Neural progenitor cell (in vitro differentiated cells): ENCODE data around the gene ZDHHC14. TPM values are rescaled to one million over a fixed set of nuclear protein-coding genes. Genes with fewer than 3 reads are reported as not detected.

Experiments
- DNase-seq: peaks from one replicate; pipeline ENCODE4 v3.0.0-alpha.2; 2016; ENCODE audit warnings: low spot score
- H2AFZ ChIP-seq: fragments of 200-600 bp; sonication (generic); replicated peaks from 2 replicates; pipeline ENCODE4 v1.6.1; 2016; ENCODE audit warnings: antibody characterized with exemption
- H3F3A ChIP-seq: fragments of 200-600 bp; sonication (generic); 2 replicates; pipeline ENCODE4 v1.6.1; 2016; ENCODE audit warnings: antibody characterized with exemption, low read depth
- H3K27ac ChIP-seq: fragments of 200-600 bp; sonication (generic); 2 replicates; pipeline ENCODE4 v1.5.1; 2016; ENCODE audit warnings: mild to moderate bottlenecking
- H3K27me3 ChIP-seq: fragments of 200-600 bp; sonication (generic); 2 replicates; pipeline ENCODE4 v1.6.1; 2016; ENCODE audit warnings: mild to moderate bottlenecking, moderate library complexity
- H3K36me3 ChIP-seq: fragments of 200-600 bp; sonication (generic); 2 replicates; pipeline ENCODE4 v1.5.1; 2016
- H3K4me1 ChIP-seq: fragments of 200-600 bp; sonication (generic); 2 replicates; pipeline ENCODE4 v1.6.1; 2016; ENCODE audit warnings: mixed run types
- H3K4me2 ChIP-seq: fragments of 200-600 bp; sonication (generic); 2 replicates; pipeline ENCODE4 v1.6.1; 2016
- H3K4me3 ChIP-seq: fragments of 200-600 bp; sonication (generic); 2 replicates; pipeline ENCODE4 v1.5.1; 2016
- H3K79me2 ChIP-seq: fragments of 200-600 bp; sonication (generic); 2 replicates; pipeline ENCODE4 v1.6.1; 2016; ENCODE audit warnings: low read depth
- H3K9ac ChIP-seq: fragments of 200-600 bp; sonication (generic); 2 replicates; pipeline ENCODE4 v1.6.1; 2016
- H3K9me3 ChIP-seq: fragments of 200-600 bp; sonication (generic); 2 replicates; pipeline ENCODE4 v1.5.1; 2016; ENCODE audit warnings: low read depth
- H4K20me1 ChIP-seq: fragments of 200-600 bp; sonication (generic); 2 replicates; pipeline ENCODE4 v1.6.1; 2016; ENCODE audit warnings: low read depth
- H3K27ac Mint-ChIP-seq: 3 replicates; pipeline ENCODE4 v1.8.0; 2021; ENCODE audit warnings: mixed read lengths
- H3K27me3 Mint-ChIP-seq: 2 replicates; pipeline ENCODE4 v1.8.0; 2022; ENCODE audit warnings: low read depth, mild to moderate bottlenecking, inconsistent platforms, moderate library complexity, mixed read lengths; ENCODE audit not compliant: insufficient read depth
- H3K36me3 Mint-ChIP-seq: 3 replicates; pipeline ENCODE4 v1.8.0; 2021; ENCODE audit warnings: mixed read lengths
- H3K4me1 Mint-ChIP-seq: 3 replicates; pipeline ENCODE4 v1.8.0; 2021; ENCODE audit warnings: mixed read lengths
- H3K4me3 Mint-ChIP-seq: 3 replicates; pipeline ENCODE4 v1.8.0; 2021; ENCODE audit warnings: mild to moderate bottlenecking, moderate library complexity, mixed read lengths
- H3K9me3 Mint-ChIP-seq: 3 replicates; pipeline ENCODE4 v1.8.0; 2020; ENCODE audit warnings: mixed read lengths
- EZH2 ChIP-seq: fragments of 200-600 bp; sonication (generic); IDR thresholded peaks from 2 replicates; pipeline ENCODE4 v1.6.1; 2017; ENCODE audit warnings: antibody characterized with exemption, mild to moderate bottlenecking, moderate library complexity
- EZH2phosphoT487 ChIP-seq: fragments of 200-600 bp; sonication (generic); IDR thresholded peaks from 2 replicates; pipeline ENCODE4 v1.6.1; 2017; ENCODE audit warnings: antibody characterized with exemption
- total RNA-seq: library from RNA; depleted of rRNA; stranded (reverse); fragments of >200 nt; gene quantifications from 2 replicates; pipeline ENCODE4 v1.2.3, GENCODE V29; 2015; ENCODE audit warnings: low replicate concordance
- TF ChIP-seq, protein P1 (sequence below): fragments of 200-600 bp; sonication (generic); IDR thresholded peaks from 2 replicates; pipeline ENCODE4 v1.5.1; 2017; ENCODE audit warnings: antibody characterized with exemption, mild to moderate bottlenecking

ZDHHC14 gene
- total RNA-seq, 1 donor from 2014 or later = 14.5 TPM

DNA sequence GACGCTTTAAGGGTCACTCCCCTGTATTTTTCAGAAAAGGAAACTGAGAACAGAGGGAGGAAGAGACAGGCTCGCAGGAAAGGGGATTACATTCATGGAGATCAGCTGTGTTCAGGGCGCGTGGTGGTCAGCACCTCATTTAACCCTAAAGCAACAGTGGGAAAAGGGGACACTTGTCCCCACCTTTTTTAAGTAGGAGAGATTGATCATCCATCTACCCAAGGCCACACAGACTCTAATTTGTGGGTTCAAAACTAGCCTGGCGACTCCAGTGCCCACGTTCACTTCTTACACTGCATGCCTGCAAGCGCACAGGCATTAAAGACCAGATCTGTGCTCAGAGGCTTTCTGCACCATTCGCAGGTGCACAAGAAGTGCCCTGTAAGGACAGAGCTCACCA, 274.1 kb downstream of the ZDHHC14 start:
- no peak for DNase-seq
- TF ChIP-seq EZH2 = no peak
- TF ChIP-seq, protein P1, sequence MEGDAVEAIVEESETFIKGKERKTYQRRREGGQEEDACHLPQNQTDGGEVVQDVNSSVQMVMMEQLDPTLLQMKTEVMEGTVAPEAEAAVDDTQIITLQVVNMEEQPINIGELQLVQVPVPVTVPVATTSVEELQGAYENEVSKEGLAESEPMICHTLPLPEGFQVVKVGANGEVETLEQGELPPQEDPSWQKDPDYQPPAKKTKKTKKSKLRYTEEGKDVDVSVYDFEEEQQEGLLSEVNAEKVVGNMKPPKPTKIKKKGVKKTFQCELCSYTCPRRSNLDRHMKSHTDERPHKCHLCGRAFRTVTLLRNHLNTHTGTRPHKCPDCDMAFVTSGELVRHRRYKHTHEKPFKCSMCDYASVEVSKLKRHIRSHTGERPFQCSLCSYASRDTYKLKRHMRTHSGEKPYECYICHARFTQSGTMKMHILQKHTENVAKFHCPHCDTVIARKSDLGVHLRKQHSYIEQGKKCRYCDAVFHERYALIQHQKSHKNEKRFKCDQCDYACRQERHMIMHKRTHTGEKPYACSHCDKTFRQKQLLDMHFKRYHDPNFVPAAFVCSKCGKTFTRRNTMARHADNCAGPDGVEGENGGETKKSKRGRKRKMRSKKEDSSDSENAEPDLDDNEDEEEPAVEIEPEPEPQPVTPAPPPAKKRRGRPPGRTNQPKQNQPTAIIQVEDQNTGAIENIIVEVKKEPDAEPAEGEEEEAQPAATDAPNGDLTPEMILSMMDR = no peak
- TF ChIP-seq EZH2phosphoT487 = no peak
- H3K36me3 ChIP-seq = no peaks in the 10 kb centered on the region

DNA sequence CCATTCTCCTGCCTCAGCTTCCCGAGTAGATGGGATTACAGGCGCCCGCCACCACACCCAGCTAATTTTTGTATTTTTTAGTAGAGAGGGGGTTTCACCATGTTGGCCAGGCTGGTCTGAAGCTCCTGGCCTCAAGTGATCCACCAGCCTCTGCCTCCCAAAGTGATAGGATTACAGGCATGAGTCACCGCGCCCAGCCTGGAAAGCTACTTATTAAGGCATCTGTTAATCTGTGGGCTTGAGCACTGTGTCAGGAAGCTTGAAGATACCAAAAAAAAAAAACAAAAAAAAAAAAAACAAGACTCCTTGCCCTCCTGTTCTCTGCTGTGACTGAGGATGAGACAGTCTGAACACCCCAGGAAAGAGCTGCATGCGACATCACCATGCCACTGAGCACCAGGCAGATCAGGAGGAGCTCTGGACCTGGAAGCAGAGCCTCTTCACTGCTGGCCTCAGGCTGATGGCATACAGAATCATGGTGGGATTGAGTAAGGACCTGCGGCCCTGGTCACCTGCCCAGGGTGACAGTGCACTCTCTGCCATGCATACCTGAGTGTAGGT, 275.5 kb downstream of the ZDHHC14 start:
- peaks cover 4% of the 10 kb centered on the region for H3K27me3 Mint-ChIP-seq
- no peaks in the 10 kb centered on the region for H3K27me3 ChIP-seq
- H3K4me1 Mint-ChIP-seq = peaks cover 12% of the 10 kb centered on the region
- no peak overlapping the region for H3K4me3 Mint-ChIP-seq
- H2AFZ ChIP-seq = no peak overlapping the region
- H3K27ac Mint-ChIP-seq = no peak overlapping the region
- H3K4me1 ChIP-seq = no peaks in the 10 kb centered on the region
- no peak overlapping the region for H3K4me2 ChIP-seq
- DNase-seq = no peak
- no peaks in the 10 kb centered on the region for H3K79me2 ChIP-seq
- TF ChIP-seq EZH2 = no peak
- TF ChIP-seq, protein P1 = no peak
- TF ChIP-seq EZH2phosphoT487 = no peak
- H3K9me3 Mint-ChIP-seq = no peaks in the 10 kb centered on the region
- no peak overlapping the region for H3K27ac ChIP-seq
- H3K9ac ChIP-seq = no peak overlapping the region
- H3F3A ChIP-seq = no peaks in the 10 kb centered on the region
- H4K20me1 ChIP-seq = no peaks in the 10 kb centered on the region
- H3K4me3 ChIP-seq = no peak overlapping the region
- H3K36me3 ChIP-seq = no peaks in the 10 kb centered on the region
- H3K36me3 Mint-ChIP-seq = peaks cover 2% of the 10 kb centered on the region
- H3K9me3 ChIP-seq = no peaks in the 10 kb centered on the region

More for the DNA sequence above, 274.1 kb downstream of the ZDHHC14 start:
- Mint-ChIP-seq H3K4me3 (no peak overlapping the region), H3K27ac (no peak overlapping the region), H3K4me1 (peaks cover 4% of the 10 kb centered on the region), H3K27me3 (no peaks in the 10 kb centered on the region), H3K9me3 (no peaks in the 10 kb centered on the region), H3K36me3 (no peaks in the 10 kb centered on the region)
- no peaks in the 10 kb centered on the region for H3F3A ChIP-seq
- H3K27ac ChIP-seq = no peak overlapping the region
- no peaks in the 10 kb centered on the region for H3K4me1 ChIP-seq
- H3K79me2 ChIP-seq = no peaks in the 10 kb centered on the region
- H3K9me3 ChIP-seq = no peaks in the 10 kb centered on the region
- H2AFZ ChIP-seq = no peak overlapping the region
- no peak overlapping the region for H3K4me2 ChIP-seq
- H3K27me3 ChIP-seq = no peaks in the 10 kb centered on the region
- no peak overlapping the region for H3K4me3 ChIP-seq
- H4K20me1 ChIP-seq = no peaks in the 10 kb centered on the region
- H3K9ac ChIP-seq = no peak overlapping the region

DNA sequence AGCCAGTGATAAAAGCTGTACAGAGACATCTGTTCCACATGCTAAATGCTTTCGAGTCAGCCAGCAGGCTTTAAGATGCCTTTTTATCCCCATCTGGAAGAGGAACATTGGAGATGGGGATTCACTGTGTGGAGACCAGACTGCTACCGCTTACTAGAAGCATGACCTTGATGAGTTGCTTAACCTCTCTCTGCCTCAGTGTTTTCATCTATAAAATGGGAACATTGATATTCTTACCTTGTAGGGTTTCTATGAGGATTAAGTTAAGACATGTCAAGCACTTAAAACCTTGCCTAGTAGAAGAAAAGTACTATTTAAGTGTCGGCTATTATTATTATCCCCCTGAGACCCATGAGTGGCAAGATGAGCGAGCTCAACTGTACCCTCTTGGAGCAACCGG, 276.8 kb downstream of the ZDHHC14 start:
- Mint-ChIP-seq H3K27ac (no peak overlapping the region), H3K9me3 (no peaks in the 10 kb centered on the region), H3K4me3 (no peak overlapping the region), H3K4me1 (peaks cover 12% of the 10 kb centered on the region), H3K36me3 (peaks cover 2% of the 10 kb centered on the region), H3K27me3 (peaks cover 4% of the 10 kb centered on the region)
- TF ChIP-seq EZH2 (no peak), EZH2phosphoT487 (no peak)
- TF ChIP-seq, protein P1 = no peak
- Histone ChIP-seq H3K4me2 (no peak overlapping the region), H2AFZ (no peak overlapping the region), H3K9me3 (no peaks in the 10 kb centered on the region), H3K4me1 (no peaks in the 10 kb centered on the region), H3K27ac (no peak overlapping the region), H3K36me3 (no peaks in the 10 kb centered on the region), H3K9ac (no peak overlapping the region), H3K27me3 (no peaks in the 10 kb centered on the region), H3F3A (no peaks in the 10 kb centered on the region), H3K4me3 (no peak overlapping the region), H3K79me2 (no peaks in the 10 kb centered on the region), H4K20me1 (no peaks in the 10 kb centered on the region)
- DNase-seq = no peak
